GM21526 (cell line): ENCODE results near the gene MIA.
"Not testable (repeated sequence)": the region's sequence is repeated elsewhere in the genome, so short reads cannot be mapped to it uniquely, and the experiment has no call there.

ENCODE experiments used
- ATAC-seq: cut with Tn5 transposase; IDR thresholded peaks from one replicate; pipeline ENCODE4 v1.9.1; 2021; ENCODE audit warnings: moderate library complexity; ENCODE audit not compliant: unreplicated experiment, low FRiP score

The MIA gene

DNA sequence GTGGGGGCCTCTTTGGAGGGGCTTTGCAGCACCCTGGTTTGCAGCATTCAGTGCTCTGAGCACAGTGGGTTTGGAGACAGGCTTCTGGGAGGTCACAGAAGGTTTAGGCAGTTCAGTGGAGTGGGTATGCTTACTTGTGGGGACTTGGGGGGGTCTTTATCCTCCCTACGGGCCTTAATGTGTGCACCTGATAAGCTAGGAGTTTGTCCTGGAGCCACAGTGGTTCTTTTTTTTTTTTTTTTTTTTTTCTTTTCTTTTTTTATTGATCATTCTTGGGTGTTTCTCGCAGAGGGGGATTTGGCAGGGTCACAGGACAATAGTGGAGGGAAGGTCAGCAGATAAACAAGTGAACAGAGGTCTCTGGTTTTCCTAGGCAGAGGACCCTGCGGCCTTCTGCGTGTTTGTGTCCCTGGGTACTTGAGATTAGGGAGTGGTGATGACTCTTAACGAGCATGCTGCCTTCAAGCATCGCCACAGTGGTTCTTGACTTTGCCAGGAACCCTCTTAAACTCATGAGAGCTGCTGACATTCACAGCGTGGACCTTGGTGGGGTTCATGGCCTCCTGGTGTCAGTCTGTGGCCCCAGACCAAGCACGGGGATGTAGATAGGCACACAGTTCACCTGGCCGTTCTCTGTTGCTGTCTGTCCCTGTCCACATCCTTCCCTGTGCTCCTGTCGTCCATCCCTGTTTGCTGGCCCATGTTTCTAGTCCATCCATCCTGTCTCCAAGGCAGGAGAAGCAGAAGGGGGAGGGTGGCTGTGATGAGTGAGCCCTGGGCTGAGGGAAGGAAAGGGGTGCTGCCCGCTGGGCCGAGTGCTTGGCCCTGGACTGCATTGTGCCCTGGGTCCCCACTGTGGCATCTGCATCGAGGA is 26.3 kb downstream of the MIA start:
- no peak for ATAC-seq

DNA sequence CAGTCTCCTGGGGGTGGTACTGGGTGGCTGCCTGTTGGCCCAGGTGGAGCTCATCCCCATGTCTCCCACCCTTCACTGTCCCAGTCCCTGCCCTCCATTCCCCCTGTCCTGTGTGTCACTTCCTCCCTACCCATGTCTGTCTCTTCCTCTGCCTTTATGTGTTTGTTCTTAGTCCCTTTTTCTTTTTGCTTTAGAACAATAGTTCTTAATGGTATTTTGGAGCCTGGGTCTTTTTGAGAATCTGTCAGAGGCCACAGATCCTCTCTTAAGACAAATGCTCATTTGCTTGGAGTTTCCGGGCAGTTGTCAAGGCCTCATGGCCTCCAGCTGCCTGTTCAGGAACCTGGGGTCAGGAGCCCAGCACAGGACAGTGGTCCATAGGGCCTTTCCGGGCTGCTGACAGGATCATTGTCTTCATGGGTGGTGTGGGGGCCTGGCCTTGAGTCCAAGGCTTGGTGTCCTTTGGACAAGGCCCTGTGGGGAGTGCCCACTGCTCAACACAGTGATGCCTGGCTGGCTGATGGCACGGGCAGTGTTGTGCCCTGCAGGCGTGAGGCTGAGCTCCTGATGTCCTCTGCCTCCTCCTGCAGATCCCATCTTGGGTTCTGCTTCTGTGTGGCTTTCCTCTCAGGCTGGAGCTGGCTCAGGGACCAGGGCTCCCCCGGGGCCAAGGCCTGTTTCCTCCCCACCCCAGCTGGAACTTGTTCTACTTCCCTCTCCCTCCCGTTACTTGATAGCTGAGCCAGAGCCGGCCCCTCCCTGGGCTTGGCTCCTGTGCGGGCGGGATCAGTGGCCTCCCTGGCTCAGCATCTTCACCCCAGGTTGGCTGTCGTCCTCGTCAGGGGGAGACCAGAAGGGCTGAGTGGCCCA is 27.2 kb downstream of the MIA start:
- ATAC-seq: no peak

DNA sequence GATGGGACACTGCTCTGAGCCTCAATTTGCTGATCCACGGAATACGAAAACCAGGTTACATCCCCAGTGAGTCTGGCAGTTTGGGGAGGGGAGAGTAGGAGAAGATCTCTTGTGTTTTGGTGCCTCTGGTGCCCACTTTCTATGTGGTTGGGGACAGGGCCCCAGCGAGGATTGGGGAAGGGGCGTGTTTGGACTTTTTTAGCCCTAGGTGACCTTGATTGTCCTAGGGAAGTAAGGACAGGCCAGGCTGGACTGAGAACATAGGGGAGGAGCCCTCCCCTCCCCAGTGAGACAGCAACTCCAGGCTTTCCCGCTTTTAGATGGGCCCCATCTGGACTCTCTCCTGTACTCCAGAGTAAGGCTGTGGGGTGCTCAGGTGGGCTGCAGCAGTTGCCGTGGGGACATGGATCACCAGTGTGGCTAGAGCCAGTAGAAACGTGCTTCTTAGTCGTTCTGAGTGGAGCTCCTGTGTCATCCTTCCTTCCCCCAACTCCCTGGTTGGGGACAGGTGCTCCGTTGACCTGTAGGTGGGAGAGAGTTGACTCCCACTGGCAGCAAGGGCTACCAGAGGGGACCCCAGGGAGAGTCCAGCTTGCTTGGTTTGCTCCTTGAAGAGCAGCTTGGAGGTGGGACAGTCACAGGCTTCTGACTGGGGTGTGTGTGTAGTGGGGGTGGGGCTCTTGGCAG is 28.0 kb downstream of the MIA start:
- ATAC-seq: no peak

DNA sequence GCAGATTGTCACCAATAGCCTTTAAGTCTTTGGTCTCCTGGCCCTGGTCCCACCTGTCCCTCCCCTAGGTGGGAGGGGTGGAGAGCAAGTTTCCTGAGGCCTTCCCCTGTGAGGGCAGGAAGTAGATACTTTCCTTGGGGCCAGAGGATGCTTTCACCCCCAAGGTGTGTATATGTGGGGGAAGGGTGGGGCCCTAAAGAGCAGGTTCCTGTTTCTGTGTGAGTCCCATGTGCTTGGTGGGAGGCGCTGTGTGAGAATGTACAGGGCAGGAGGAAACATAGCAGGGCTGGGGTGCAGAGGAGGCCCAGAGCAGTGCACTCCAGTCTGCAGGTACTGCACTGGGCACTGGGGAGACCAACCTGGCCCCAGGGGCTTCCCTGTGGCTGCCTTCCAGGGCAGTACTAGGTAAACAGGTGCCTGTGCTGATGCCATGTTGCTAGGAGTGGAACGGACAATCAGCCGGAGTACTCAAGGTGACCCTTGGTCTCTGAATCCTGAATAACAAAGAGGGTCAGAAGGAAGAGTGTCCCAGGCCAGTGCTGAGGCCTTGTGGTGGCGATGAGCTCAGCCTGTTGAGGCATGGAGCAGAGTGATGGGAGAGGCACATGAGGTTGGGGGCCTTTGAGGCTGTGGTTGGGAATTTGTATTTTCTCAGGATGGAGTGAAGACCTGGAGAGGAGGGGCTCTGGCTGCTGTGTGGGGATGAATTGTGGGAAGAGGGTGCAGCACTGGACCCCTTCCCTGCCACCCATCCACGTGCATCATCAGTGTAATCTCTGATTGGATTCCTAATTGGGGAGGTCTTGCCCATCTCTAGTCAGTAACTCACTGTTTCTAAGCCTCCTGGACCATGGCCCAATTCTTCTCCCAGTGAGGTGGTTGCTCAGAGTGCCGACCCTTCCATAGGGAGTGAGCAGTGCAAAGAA is 28.8 kb downstream of the MIA start:
- no peak for ATAC-seq

DNA sequence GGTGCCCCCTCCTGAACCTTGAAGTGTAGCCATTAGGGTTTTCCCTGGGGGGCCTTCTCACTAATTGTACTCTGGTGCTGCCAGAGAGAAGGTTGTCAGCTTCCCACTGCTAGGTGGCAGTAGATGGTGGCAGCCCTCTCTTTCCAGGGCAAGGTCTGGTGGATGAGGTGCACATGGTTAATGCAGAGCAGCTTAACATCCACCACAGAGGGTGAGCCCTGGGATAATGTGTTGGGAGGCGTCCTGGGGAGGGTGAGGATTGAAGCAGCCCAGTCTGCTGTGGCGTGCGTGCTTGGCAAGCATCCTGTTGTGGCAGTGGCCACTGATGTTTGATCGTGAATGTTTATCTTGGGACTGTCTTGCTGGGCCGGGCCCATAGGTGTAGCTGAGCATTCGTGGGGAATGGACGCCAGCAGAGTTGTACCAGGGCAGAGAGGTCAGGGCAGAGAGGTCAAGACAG is 29.5 kb downstream of the MIA start:
- no peak for ATAC-seq

DNA sequence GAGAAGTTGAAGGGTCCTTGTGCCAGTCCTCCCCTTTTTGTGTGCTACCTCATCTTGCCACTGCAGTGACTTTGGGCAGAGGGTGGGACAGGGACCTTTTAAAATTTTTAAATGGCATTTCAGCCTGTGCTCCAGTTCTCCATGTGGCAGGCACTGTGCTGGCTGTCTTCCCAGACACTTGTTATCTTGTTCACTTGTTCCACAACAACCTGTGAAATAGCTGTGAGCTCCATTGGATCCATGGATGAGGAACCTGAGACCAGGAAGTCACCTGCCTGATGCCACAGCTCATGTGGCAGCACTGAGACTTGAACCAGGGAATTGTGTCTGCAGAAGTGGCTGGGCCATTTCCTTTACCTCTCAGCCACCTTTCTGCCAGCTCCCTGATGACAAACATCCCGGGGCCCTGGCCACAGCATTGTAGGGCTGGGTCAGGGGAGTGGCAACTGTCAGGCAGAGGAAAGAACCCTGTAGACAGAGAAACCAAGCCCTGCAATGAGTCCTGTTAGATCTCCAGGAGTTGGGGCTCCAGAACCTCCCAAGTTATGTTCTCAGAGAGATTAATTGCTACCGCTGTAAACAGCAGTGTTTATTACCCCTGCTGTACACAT is 30.0 kb downstream of the MIA start:
- no peak for ATAC-seq

DNA sequence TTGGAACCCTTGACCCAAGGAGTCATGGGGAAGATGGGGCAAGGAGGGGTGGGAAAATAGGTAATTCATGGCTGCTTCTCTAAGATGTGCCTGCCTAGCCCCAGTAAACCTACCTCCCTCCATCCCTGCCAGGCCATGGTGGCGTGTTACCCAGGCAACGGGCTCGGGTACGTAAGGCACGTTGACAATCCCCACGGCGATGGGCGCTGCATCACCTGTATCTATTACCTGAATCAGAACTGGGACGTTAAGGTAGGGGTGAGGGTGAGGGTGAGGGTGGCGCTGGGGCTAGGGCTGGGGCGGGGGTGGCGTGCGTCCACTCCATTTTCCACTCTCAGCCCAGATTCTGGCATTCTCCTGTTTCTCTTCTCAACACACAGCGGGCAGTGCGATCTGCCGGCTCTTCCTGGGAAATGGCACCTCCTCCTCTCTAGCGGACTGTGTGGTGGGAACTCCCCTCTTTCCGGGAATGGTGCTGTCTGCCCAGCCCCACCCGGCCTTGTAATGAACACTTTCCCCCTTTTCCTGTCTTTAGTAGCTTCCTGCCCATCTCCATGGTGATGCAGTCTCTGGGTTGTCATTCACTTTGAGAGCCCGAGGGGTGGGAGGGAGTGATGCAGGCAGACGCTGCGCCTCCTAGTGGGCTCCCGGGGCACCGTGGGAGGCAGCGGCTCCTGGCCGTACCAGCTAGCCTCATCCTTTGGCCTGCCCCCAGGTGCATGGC is 31.3 kb downstream of the MIA start:
- no peak for ATAC-seq

DNA sequence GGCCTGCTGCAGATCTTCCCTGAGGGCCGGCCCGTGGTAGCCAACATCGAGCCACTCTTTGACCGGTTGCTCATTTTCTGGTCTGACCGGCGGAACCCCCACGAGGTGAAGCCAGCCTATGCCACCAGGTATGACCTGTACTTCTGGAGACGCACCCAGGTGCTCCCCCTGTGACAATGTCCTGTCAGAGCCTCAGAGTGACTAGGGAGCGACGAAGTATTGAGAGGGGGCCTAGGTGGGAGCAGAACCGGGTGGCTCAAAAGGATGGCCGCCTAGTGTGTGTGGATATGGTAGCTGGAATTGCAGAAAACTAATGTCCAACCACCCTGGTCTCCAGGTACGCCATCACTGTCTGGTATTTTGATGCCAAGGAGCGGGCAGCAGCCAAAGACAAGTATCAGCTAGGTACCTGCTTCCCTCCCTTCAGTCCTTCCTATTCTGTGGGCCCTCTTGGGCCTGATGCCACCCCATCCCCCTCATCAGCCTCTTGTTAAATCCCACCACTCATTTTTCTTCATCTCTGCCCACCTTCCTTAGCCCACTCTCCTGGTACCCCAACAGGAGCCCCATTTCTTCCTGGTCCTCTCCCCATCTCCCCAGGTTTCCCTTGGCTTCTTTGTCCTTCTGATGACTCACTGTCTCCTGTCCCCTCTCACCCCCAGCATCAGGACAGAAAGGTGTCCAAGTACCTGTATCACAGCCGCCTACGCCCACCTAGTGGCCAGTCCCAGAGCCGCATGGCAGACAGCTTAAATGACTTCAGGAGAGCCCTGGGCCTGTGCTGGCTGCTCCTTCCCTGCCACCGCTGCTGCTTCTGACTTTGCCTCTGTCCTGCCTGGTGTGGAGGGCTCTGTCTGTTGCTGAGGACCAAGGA is 32.1 kb downstream of the MIA start:
- no peak for ATAC-seq

DNA sequence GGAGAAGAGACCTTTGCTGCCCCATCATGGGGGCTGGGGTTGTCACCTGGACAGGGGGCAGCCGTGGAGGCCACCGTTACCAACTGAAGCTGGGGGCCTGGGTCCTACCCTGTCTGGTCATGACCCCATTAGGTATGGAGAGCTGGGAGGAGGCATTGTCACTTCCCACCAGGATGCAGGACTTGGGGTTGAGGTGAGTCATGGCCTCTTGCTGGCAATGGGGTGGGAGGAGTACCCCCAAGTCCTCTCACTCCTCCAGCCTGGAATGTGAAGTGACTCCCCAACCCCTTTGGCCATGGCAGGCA is 32.7 kb downstream of the MIA start:
- no peak for ATAC-seq

DNA sequence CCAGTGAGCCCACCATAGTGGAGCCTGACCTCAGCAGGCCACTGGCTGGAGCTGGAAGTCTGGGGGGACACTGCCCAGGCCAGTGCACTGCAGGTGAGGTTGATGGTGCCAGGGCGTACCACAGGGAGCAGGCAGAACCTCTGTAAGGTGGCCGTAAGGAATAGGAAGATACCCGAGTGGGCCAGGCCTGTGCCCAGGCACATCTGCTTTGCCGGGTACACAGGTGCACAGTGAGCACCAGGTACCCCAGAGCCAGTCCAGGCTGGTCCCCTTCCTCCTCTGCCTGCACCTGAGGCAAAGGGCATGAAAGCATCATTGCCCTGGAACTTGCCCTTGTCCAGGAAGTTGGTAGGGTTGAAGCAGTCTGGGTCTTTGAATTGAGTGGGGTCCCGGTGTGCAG is 33.2 kb downstream of the MIA start:
- no peak for ATAC-seq

DNA sequence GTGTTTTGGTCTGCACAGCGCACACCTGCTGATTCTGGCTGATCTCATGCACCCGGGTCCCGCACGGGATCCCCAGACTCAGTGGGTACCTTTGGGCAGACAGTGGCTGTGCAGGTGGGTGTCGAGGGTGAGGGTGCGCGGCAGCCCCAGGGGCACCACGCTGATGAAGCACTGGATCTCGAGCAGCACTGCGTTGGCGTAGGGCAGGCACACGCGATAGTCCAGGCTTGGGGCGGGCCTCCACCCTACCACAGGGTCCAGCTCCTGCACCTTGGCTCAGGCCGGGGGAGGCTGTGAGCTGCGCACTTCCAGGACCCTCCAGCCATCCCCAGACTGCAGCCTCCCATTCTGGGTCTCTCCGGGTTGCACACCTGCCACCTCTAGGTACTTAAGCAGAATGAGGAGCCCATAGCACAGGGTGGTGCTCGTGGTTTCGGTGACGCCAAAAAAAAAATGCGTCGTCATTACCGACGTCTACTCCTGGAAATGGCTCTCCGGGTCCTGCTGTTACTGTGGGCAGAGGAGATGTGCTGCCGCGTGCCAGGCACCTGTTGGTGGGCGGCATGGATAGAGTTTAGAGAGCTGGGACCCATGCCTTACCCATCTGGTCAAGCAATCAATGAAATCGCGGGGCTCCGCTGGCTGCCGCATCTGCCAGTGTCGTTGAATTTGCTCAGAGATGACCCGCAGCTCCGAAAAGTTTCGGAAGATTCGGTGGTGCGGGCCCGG is 34.2 kb downstream of the MIA start:
- no peak for ATAC-seq

DNA sequence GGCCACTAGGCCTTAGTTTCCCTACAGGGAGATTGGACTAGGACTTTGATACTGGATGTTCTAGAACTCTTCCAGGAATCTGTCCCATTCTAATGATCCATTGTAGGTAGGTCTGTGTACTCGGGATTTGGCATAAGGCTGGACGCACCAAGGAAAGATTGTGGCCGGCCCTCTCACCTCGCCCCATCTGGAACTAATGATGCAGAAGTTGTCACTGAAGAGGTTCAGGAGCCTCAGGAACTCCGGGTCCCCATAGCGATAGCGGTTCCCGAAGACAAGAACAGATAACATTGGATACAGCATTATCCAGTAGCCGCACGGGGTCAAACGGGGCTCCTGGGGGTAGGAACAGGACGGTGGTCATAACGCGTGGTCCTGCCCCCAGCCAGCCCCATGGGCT is 34.8 kb downstream of the MIA start:
- ATAC-seq: no peak

DNA sequence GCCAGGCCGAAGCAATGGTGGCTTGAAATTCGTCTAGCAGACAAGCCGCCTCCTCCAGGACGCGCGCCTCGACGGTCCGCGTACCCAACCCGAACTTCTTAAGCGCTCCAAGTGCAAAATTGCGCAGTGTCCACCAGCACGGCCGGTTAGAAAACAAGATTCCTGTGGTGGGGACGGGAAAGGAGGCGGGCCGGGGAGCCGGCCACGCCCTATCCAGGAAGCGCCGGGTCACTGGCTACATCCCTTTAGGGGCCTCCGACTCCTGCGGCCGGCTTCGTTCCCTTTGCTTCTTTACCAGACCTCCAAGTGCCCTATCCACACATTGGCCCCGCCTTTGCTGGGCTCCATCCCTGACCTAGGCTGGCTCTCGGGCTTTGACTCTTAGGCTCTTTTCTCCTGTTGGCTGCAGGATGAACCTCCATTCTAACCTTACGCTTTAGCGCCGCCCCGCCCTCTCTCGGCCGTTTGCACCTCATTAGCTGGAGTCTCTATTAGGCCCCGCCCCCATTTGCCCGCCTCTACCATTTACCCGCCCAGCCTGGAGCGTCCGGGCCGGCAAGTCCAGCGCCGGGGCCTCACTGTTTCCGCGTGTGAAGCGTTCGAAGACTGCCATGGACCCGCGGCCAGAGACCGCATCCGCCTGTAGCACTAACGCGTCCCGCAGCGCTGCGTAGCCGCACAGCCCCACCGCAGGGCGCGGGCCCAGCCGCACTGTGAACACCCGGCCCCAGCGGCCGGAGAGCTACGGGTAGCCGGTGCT is 35.5 kb downstream of the MIA start:
- ATAC-seq: not testable (repeated sequence)

DNA sequence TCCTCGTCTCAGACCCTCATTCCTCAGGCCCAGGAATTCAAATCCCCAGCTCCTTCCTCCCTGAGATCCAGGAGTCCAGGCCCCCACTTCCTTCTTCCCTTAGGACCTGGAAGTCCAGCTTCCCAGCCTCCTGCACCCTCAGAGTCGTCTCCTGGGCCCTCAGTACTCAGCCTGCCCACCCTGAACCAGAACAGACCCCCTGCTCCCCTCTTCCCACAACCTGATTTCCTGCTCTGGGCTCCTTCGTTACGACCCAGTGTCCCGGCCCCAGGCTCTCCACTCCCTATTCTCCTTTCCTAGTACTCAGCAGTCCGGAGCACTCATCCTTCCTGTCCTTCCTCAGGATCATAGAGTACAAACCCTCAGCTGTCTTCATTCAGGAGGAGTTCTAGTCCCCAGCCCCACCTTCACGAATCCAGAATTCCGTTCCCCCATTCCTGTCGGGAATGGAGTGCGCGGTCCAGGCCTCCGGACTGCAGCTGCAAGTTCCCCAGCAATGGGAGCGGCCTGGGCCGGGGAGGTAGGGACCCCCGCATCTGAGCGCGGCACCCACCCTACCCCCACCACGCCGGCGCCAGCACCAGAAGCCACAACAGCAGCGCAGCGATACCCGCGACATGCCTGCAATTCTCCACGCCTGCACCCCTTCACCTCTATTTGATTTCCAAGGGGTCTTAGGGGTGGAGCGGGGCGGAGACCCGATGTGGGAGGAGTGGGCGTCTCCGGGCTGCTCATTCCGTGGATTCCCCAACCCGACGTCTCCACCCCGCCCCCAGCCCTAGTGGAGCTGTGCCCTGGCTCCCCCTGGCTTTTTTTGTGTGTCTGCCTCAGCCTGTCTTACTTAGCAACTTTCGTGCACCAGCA is 36.4 kb downstream of the MIA start:
- ATAC-seq: no peak

DNA sequence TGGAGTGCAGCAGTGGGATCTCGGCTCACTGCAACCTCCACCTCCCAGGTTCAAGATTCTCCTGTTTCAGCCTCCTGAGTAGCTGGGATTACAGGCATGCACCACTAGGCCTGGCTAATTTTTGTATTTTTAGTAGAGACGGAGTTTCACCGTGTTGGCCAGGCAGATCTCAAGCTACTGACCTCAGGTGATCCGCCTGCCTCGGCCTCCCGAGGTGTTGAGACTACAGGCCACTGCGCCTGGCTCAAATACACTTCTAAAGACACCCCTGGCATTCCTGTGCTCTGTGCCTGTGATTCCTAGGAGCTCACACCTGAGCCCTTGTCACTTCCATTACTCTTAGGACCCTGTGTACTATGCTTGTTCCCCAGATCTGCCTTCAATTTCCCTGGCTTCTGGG is 37.2 kb downstream of the MIA start:
- ATAC-seq: not testable (repeated sequence)

DNA sequence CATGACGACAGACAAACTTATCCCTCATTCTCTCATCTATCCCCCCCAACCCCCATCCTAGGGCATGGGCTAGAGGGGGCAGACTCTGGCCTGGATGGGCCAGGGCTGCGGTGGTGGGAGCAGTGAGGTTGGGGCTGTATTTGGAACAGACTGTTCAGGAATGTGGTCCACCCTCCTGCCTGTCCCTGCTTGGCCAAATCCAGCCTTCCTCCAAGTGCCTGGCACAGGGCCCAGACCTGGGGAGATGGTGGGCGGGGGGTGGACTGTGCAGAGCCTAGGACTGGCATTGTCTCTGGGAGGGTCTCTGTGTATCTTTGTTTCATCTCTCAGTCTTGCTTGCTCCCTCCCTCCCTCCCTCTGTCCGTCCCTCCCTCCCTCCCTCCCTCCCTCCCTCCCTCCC is 37.9 kb downstream of the MIA start:
- no peak for ATAC-seq
